Natural killer cell treated with Interleukin-12 subunit alpha and Interleukin-12 subunit beta and Interleukin-15 and Interleukin-18, amount 100 ng/mL, for 72 hours (primary cell): Measurements from ENCODE around the gene CITED4. TPM values are rescaled to one million over a fixed set of nuclear protein-coding genes. Genes with fewer than 3 reads are reported as not detected.
A peak's percentile ranks its signal among the peaks of the same experiment; 100 is the strongest.

Source experiments
- ATAC-seq, 2 donors: fragments of 150-1000 bp; cut with Tn5 transposase in 1 of 2; sonication (Bioruptor Pico), chemical (Tn5 transposase) in 1 of 2; 2 replicates each; pipeline ENCODE4 v1.10.0; 2021
- DNase-seq: peaks from one replicate; pipeline ENCODE4 v3.0.0; 2022; ENCODE audit warnings: low spot score
- H3K27ac Mint-ChIP-seq, 2 donors: 1 replicate in 1 of 2; 2 replicates in 1 of 2; pipeline ENCODE4 v1.8.0; 2022; ENCODE audit warnings: mixed read lengths in 2 of 2, mild to moderate bottlenecking in 1 of 2, moderate library complexity in 1 of 2
- H3K27me3 Mint-ChIP-seq, 2 donors: 1 replicate in 1 of 2; 2 replicates in 1 of 2; pipeline ENCODE4 v1.8.0; 2022; ENCODE audit warnings: mixed read lengths in 2 of 2
- H3K36me3 Mint-ChIP-seq: one replicate; pipeline ENCODE4 v1.8.0; 2022; ENCODE audit warnings: mixed read lengths
- H3K4me1 Mint-ChIP-seq, 2 donors: 1 replicate in 1 of 2; 2 replicates in 1 of 2; pipeline ENCODE4 v1.8.0; 2022; ENCODE audit warnings: low read depth in 2 of 2, mixed read lengths in 2 of 2, mild to moderate bottlenecking in 1 of 2
- H3K4me3 Mint-ChIP-seq: one replicate; pipeline ENCODE4 v1.8.0; 2022; ENCODE audit warnings: mixed read lengths
- H3K9me3 Mint-ChIP-seq: 2 replicates; pipeline ENCODE4 v1.8.0; 2022; ENCODE audit warnings: mixed read lengths
- total RNA-seq, 2 donors: library from RNA; stranded (reverse); gene quantifications; one replicate each; pipeline ENCODE4 v1.2.3, GENCODE V29; 2022

Gene CITED4
- total RNA-seq, 2 donors from 2014 or later, result 2.5 to 3.5 TPM

GRCh38 chr1:40855513-40855912 lies 6.7 kb downstream of the CITED4 start:
- Mint-ChIP-seq H3K36me3 (no peaks in the 10 kb centered on the region), H3K9me3 (no peaks in the 10 kb centered on the region), H3K4me3 (no peak overlapping the region), H3K4me1 (peaks cover 4 to 5% of the 10 kb centered on the region in 2 donors), H3K27ac (no peak overlapping the region), H3K27me3 (peaks cover 11 to 15% of the 10 kb centered on the region in 2 donors)
- DNase-seq, result no peak
- ATAC-seq, result no peak

GRCh38 chr1:40853885-40854170 lies 8.3 kb downstream of the CITED4 start:
- ATAC-seq, result no peak
- Mint-ChIP-seq H3K36me3 (no peaks in the 10 kb centered on the region), H3K27me3 (peaks cover 5% of the 10 kb centered on the region in 2 donors), H3K9me3 (no peaks in the 10 kb centered on the region), H3K4me3 (no peak overlapping the region), H3K27ac (no peak overlapping the region), H3K4me1 (peaks cover 10 to 13% of the 10 kb centered on the region in 2 donors)
- no peak for DNase-seq

- Mint-ChIP-seq H3K9me3 (no peaks in the 10 kb centered on the region), H3K4me1 (peaks cover 10 to 13% of the 10 kb centered on the region in 2 donors), H3K4me3 (no peak overlapping the region), H3K27ac (no peak overlapping the region), H3K27me3 (peaks cover 4 to 5% of the 10 kb centered on the region in 2 donors), H3K36me3 (no peaks in the 10 kb centered on the region)
- DNase-seq (no peak), ATAC-seq (no peak)
Observed at GRCh38 chr1:40853113-40853884, 8.9 kb downstream of the CITED4 start.

DNA sequence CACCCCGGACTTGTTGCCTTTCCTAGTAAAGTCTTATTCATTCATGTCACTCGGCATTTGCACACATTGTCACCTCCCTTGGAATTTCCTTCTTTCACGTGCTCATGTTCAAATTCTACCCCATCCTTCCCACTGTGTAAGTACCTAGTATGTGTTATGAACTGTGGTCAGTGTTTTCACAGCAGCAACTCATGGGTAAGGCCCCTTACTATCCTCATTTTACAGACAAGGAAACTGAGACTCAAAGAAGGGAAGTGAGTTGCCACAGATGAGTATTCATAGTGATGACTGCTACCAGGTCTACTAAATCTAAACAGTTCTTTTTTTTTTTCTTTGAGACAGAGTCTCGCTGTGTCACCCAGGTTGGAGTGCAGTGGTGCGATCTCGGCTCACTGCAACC lies 10.5 kb downstream of the CITED4 start:
- Mint-ChIP-seq H3K9me3 (no peaks in the 10 kb centered on the region), H3K27me3 (peaks cover 2 to 5% of the 10 kb centered on the region in 2 donors), H3K4me3 (no peak overlapping the region), H3K4me1 (peaks cover 10 to 13% of the 10 kb centered on the region in 2 donors), H3K36me3 (no peaks in the 10 kb centered on the region), H3K27ac (no peak overlapping the region)
- no peak for DNase-seq
- peak in 1 of 2 donors; percentile 37 for ATAC-seq

DNA sequence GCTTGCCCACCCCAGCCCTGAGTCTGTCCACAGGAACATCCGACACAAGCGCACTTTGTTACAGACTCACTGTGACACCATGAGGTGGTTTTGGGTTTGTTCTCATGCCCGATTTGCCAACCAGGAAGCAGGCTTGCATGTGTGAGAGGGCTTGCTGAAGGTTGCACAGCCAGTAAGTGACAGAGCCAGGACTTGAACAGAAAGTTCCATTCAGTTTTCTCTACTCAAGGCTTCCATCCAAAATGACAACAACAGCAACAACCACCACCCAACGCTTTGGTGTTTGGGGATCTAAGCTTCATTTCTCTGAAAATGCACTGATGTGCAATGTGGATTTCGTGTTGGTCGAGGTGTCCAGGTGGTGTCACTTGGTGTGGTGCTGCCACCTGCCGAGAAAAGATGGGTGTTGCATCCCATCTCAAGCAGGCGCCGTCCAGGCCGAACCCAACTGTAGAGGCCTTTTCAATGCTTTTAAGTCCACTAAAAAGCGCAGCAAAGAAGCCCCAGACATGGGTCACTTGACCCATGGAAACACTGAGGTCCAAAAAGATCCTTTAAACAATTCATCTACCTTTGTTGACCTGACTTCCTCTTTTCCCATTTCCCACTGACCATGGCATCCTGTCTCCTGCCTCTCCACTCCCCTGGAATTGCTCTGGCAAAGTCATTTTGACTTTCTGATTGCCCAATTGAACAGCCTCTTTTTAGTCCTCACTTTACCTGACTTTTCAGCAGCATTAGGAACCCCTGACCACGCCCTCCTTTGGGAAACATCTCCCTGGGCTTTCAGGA lies 12.2 kb downstream of the CITED4 start:
- no peak overlapping the region for H3K4me3 Mint-ChIP-seq
- DNase-seq (peak; percentile 81), ATAC-seq (peak; percentile 86)
- no peak overlapping the region for H3K27ac Mint-ChIP-seq
- H3K27me3 Mint-ChIP-seq, result peaks cover 2 to 5% of the 10 kb centered on the region in 2 donors
- peaks cover 18% of the 10 kb centered on the region in 2 donors for H3K4me1 Mint-ChIP-seq
- H3K9me3 Mint-ChIP-seq, result no peaks in the 10 kb centered on the region
- H3K36me3 Mint-ChIP-seq, result no peaks in the 10 kb centered on the region

DNA sequence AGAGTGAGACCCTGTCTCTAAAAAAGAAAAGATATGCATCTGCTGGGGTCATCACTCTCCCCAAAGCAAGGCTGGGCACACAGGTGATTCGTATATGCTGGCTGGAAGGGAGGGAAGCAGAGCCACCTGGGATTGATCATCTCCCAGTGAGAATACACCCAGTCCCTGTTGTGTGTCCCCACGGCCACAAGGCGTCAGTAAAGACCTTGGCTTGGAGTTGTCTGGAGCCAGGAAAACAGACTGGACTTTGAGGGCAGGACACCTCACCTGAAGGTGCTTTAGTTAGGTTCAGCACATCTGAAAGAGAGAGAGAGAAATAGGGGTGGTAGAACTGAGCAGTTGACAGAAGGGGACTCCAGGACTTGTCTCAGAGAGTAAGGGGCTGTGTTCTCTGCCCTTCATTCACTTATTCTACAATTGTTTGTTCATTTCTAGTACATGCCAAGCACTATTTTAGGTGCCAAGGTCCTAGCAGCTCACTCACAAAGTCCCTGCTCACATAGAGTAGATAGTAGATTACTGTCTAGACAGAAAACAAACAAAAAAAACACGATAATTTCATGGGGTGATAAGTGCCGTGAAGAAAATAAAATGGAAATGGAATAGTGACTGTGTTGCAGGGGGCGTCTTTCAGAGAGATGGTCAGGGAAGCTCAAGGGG lies 13.5 kb downstream of the CITED4 start:
- ATAC-seq, result no peak
- Mint-ChIP-seq H3K9me3 (no peaks in the 10 kb centered on the region), H3K27ac (no peak overlapping the region), H3K4me3 (no peak overlapping the region), H3K36me3 (no peaks in the 10 kb centered on the region), H3K27me3 (peaks cover 2 to 5% of the 10 kb centered on the region in 2 donors), H3K4me1 (peaks cover 18 to 21% of the 10 kb centered on the region in 2 donors)
- no peak for DNase-seq

GRCh38 chr1:40847023-40847745 lies 15.0 kb downstream of the CITED4 start:
- no peak for DNase-seq
- H3K27me3 Mint-ChIP-seq, result no peaks in the 10 kb centered on the region
- no peaks in the 10 kb centered on the region for H3K9me3 Mint-ChIP-seq
- H3K27ac Mint-ChIP-seq, result no peak overlapping the region
- no peak for ATAC-seq
- peaks cover 18 to 21% of the 10 kb centered on the region in 2 donors for H3K4me1 Mint-ChIP-seq
- H3K4me3 Mint-ChIP-seq, result no peak overlapping the region
- H3K36me3 Mint-ChIP-seq, result peaks cover 4% of the 10 kb centered on the region

GRCh38 chr1:40845895-40846294 lies 16.3 kb downstream of the CITED4 start:
- no peak for DNase-seq
- Mint-ChIP-seq H3K27ac (peak overlapping the region; percentile 19 to 62), H3K27me3 (no peaks in the 10 kb centered on the region), H3K36me3 (peaks cover 5% of the 10 kb centered on the region), H3K9me3 (no peaks in the 10 kb centered on the region), H3K4me3 (peak overlapping the region; percentile 60), H3K4me1 (peaks cover 18 to 20% of the 10 kb centered on the region in 2 donors)
- no peak for ATAC-seq

DNA sequence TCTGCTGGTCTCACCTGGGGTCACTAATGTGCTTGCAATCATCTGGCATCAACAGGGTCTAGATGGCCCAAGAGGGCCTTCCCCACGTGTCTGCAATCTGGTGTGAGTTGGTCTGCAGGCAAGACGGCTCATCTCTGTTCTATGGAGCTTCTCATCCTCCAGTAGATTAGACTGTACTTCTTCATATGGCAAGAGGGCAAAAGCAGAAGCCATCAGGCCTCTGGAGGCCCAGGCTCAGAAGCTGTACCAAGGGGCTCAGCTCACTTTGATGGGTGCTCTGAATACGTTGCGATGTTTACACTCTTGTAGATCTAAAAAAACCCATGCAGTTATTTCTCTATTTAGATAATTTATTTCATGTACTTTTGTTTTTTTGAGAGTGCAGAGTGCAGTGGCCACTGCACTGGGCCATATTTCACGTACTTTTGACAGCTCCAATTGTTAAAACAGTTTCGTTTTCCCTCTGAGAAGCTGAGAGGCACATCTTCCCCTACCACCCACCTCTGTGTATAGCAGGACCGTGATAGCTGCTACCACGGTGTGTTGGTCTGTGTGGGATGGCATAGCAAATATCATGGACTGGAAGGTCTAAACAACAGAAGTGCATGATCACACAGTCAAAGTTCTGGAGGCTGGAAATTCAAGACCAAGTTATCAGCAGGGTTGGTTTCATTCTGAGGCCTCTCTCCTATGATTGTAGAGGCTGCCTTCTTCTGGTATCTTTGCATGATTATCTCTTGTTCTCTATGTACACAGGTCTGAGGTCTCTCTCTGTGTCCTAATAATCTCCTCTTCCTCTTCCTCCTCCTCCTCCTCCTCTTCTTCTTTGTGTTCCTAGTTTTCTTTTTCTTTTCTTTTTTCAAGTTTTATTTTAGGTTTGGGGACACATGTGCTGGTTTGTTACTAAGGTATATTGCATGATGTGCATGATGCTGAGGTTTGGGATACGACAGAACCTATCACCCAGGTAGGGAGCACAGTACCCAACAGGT lies 17.0 kb downstream of the CITED4 start:
- Mint-ChIP-seq H3K27me3 (no peaks in the 10 kb centered on the region), H3K27ac (peak overlapping the region; percentile 19 to 62), H3K9me3 (no peaks in the 10 kb centered on the region), H3K4me3 (peak overlapping the region; percentile 60), H3K36me3 (peaks cover 5% of the 10 kb centered on the region), H3K4me1 (peaks cover 17 to 21% of the 10 kb centered on the region in 2 donors)
- ATAC-seq, result peak; percentile 53 to 63
- DNase-seq, result no peak

DNA sequence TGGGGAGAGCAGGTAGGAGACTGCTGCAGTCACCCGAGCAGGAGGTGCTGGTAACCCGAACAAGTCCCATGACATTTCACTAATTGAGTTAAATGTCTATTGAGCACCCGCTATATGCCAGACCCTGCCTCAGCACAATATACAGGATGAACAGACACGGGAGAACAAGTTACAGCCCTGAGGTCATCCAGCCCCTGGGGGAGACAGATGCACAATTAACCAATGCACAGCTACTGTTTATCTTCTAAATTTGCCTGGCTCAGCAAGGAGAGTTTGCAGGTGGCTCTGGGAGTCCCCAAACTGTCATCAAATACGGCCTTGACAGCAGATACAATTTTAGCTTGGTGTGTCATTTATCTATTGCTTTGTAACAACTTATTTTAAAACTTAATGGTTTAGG lies 18.1 kb downstream of the CITED4 start:
- H3K27me3 Mint-ChIP-seq, result no peaks in the 10 kb centered on the region
- peaks cover 5% of the 10 kb centered on the region for H3K36me3 Mint-ChIP-seq
- H3K4me1 Mint-ChIP-seq, result peaks cover 12 to 17% of the 10 kb centered on the region in 2 donors
- ATAC-seq (no peak), DNase-seq (no peak)
- no peaks in the 10 kb centered on the region for H3K9me3 Mint-ChIP-seq
- no peak overlapping the region for H3K4me3 Mint-ChIP-seq
- H3K27ac Mint-ChIP-seq, result peak overlapping the region in 1 of 2 donors; percentile 18

DNA sequence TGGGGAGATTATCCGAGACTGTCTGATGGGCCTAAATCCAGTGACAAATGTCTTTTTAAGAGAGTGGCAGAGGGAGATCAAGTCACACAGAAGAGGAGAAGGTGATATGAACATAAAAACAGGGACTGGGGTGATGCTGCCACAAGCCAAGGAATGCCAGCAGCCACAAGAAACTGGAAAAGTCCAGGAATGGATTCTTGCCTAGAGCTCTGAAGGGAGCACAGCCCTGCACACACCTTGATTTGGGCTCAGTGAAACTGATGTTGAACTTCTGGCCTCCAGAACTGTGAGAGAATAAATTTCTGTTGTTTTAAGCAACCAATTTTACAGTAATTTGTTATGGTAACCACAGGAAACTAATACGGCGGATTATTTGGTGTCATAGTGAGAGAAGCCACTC lies 19.5 kb downstream of the CITED4 start:
- H3K4me1 Mint-ChIP-seq, result peaks cover 12 to 17% of the 10 kb centered on the region in 2 donors
- no peak for DNase-seq
- H3K9me3 Mint-ChIP-seq, result no peaks in the 10 kb centered on the region
- no peak overlapping the region for H3K4me3 Mint-ChIP-seq
- peaks cover 5% of the 10 kb centered on the region for H3K36me3 Mint-ChIP-seq
- no peak for ATAC-seq
- H3K27me3 Mint-ChIP-seq, result no peaks in the 10 kb centered on the region
- H3K27ac Mint-ChIP-seq, result no peak overlapping the region

- no peaks in the 10 kb centered on the region for H3K9me3 Mint-ChIP-seq
- peaks cover 12 to 17% of the 10 kb centered on the region in 2 donors for H3K4me1 Mint-ChIP-seq
- no peak overlapping the region for H3K4me3 Mint-ChIP-seq
- H3K27me3 Mint-ChIP-seq, result no peaks in the 10 kb centered on the region
- no peak for DNase-seq
- H3K27ac Mint-ChIP-seq, result no peak overlapping the region
- peaks cover 5% of the 10 kb centered on the region for H3K36me3 Mint-ChIP-seq
- ATAC-seq, result no peak
Observed at GRCh38 chr1:40842207-40842606, 20.0 kb downstream of the CITED4 start.
